Activated T-cell treated with anti-CD3 and anti-CD28 coated beads, Interleukin-2, amount 50 U/mL, for 4 hours (primary cell): ENCODE results near the gene E2F7. TPM values are rescaled to one million over a fixed set of nuclear protein-coding genes. Genes with fewer than 3 reads are reported as not detected.

Source experiments
- ATAC-seq, 2 donors: fragments of 200-7000 bp; cut with Tn5 transposase; one replicate each; pipeline ENCODE4 v1.10.0; 2021
- DNase-seq: peaks from one replicate; pipeline ENCODE4 v3.0.0-alpha.2; 2020
- H3K27me3 Mint-ChIP-seq: one replicate; pipeline ENCODE4 v1.8.0; 2021; ENCODE audit warnings: low read depth, mixed read lengths
- H3K36me3 Mint-ChIP-seq: one replicate; pipeline ENCODE4 v1.8.0; 2022; ENCODE audit warnings: mixed read lengths; ENCODE audit not compliant: insufficient read depth
- H3K4me1 Mint-ChIP-seq: one replicate; pipeline ENCODE4 v1.8.0; 2021; ENCODE audit warnings: low read depth, mixed read lengths
- H3K4me3 Mint-ChIP-seq: one replicate; pipeline ENCODE4 v1.8.0; 2021; ENCODE audit warnings: mild to moderate bottlenecking, moderate library complexity, mixed read lengths
- H3K9me3 Mint-ChIP-seq: one replicate; pipeline ENCODE4 v1.8.0; 2021; ENCODE audit warnings: mixed read lengths
- total RNA-seq, 3 donors: library from RNA; stranded (reverse); gene quantifications; one replicate each; pipeline ENCODE4 v1.2.1, GENCODE V29; 2021

The E2F7 gene
- total RNA-seq, 3 donors from 2014 or later = 1.6 to 2.0 (median 1.6) TPM

- no peaks in the 10 kb centered on the region for H3K36me3 Mint-ChIP-seq
- ATAC-seq (no peak), DNase-seq (no peak)
- H3K4me1 Mint-ChIP-seq = no peaks in the 10 kb centered on the region
- peaks cover 2% of the 10 kb centered on the region for H3K27me3 Mint-ChIP-seq
- no peak overlapping the region for H3K4me3 Mint-ChIP-seq
- H3K9me3 Mint-ChIP-seq = peaks cover 21% of the 10 kb centered on the region
Measured at GRCh38 chr12:76983420-76983819, 81.9 kb downstream of the E2F7 start.

- no peaks in the 10 kb centered on the region for H3K4me1 Mint-ChIP-seq
Measured at GRCh38 chr12:76980196-76980595, 85.2 kb downstream of the E2F7 start.

GRCh38 chr12:76976777-76977382 lies 88.5 kb downstream of the E2F7 start:
- H3K4me3 Mint-ChIP-seq = no peak overlapping the region
- H3K9me3 Mint-ChIP-seq = peaks cover 2% of the 10 kb centered on the region
- no peak for ATAC-seq
- DNase-seq = no peak
- H3K36me3 Mint-ChIP-seq = no peaks in the 10 kb centered on the region
- H3K27me3 Mint-ChIP-seq = no peaks in the 10 kb centered on the region
- H3K4me1 Mint-ChIP-seq = no peaks in the 10 kb centered on the region

More at GRCh38 chr12:76980196-76980595, 85.2 kb downstream of the E2F7 start:
- ATAC-seq (no peak), DNase-seq (no peak)
- no peak overlapping the region for H3K4me3 Mint-ChIP-seq
- peaks cover 2% of the 10 kb centered on the region for H3K27me3 Mint-ChIP-seq
- H3K9me3 Mint-ChIP-seq = peaks cover 21% of the 10 kb centered on the region
- H3K36me3 Mint-ChIP-seq = no peaks in the 10 kb centered on the region

Other genes with a start within 250 kb of the E2F7 start
- under 1 TPM; 0.42 to 0.92 (median 0.73) TPM for gene CSRP2, start 186.6 kb downstream of the E2F7 start, total RNA-seq